Keratinocyte (primary cell): ENCODE measurements around the gene SLC51A.

Source experiments
- EZH2 ChIP-seq: IDR thresholded peaks from one replicate; pipeline ENCODE4 v1.6.1; 2012; ENCODE audit warnings: inconsistent platforms, mild to moderate bottlenecking, low read length, moderate library complexity
- TF ChIP-seq, protein P1 (sequence below), 3 experiments: IDR thresholded peaks in 1 of 3; conservative IDR thresholded peaks in 1 of 3; optimal IDR thresholded peaks in 1 of 3; 2 replicates in 2 of 3; 3 replicates in 1 of 3; pipeline versions ENCODE3 to v1.5.1; 2011; ENCODE audit warnings: low read length in 3 of 3, mild to moderate bottlenecking in 3 of 3, moderate library complexity in 2 of 3, control low read depth in 1 of 3, inconsistent platforms in 1 of 3; ENCODE audit not compliant: insufficient read depth in 2 of 3; ENCODE audit errors: extremely low read depth in 1 of 3

DNA sequence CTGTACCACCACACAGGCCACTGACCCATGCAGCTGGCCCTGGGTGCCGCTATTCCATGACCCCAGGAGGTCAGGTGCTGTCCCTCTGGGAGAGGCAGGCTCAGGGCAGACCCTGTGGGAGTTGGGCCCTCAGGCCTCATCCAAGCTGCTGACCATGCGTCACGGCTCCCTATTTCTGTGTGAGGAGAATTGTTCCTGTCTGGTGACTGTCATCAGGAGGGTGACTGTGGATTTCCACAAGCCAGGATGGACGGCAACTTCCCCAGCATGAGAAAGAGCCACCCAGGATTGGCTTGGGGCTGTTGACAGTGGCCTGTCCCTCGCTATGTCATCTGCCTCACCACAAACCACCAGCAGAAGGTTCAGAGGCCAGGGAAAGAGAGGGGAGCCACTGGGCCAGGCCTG is 46.5 kb upstream of the SLC51A start:
- TF ChIP-seq, protein P1, sequence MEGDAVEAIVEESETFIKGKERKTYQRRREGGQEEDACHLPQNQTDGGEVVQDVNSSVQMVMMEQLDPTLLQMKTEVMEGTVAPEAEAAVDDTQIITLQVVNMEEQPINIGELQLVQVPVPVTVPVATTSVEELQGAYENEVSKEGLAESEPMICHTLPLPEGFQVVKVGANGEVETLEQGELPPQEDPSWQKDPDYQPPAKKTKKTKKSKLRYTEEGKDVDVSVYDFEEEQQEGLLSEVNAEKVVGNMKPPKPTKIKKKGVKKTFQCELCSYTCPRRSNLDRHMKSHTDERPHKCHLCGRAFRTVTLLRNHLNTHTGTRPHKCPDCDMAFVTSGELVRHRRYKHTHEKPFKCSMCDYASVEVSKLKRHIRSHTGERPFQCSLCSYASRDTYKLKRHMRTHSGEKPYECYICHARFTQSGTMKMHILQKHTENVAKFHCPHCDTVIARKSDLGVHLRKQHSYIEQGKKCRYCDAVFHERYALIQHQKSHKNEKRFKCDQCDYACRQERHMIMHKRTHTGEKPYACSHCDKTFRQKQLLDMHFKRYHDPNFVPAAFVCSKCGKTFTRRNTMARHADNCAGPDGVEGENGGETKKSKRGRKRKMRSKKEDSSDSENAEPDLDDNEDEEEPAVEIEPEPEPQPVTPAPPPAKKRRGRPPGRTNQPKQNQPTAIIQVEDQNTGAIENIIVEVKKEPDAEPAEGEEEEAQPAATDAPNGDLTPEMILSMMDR (optimal IDR thresholded peaks at IDR 0.05 in 1 of 3, IDR thresholded peaks at IDR 0.05 in 1 of 3, conservative IDR thresholded peaks at IDR 0.05 in 1 of 3; ENCODE audit: extremely low read depth in 1 of 3, insufficient read depth in 2 of 3, low read length in 3 of 3): no peak
- no peak for TF ChIP-seq EZH2
